NT2/D1 (cell line): ENCODE data around the gene BMP2K.

Source experiments
- DNase-seq: peaks from one replicate; pipeline ENCODE4 v3.0.0-alpha.2; 2011; ENCODE audit warnings: low read depth, low spot score
- H3K27me3 ChIP-seq: 2 replicates; pipeline ENCODE4 v1.6.0; 2011; ENCODE audit warnings: mild to moderate bottlenecking; ENCODE audit not compliant: insufficient read length, insufficient read depth
- H3K36me3 ChIP-seq: 2 replicates; pipeline ENCODE4 v1.6.1; 2011; ENCODE audit warnings: mild to moderate bottlenecking, low read length, mixed read lengths; ENCODE audit not compliant: insufficient read depth, insufficient read length
- H3K4me1 ChIP-seq: 2 replicates; pipeline ENCODE4 v1.5.1; 2011; ENCODE audit not compliant: insufficient read depth, insufficient read length
- H3K4me3 ChIP-seq: 2 replicates; pipeline ENCODE4 v1.5.1; 2011; ENCODE audit warnings: low read depth; ENCODE audit not compliant: insufficient read length
- H3K9ac ChIP-seq: 2 replicates; pipeline ENCODE4 v1.6.0; 2011; ENCODE audit warnings: low read depth; ENCODE audit not compliant: insufficient read length
- H3K9me3 ChIP-seq: 2 replicates; pipeline ENCODE4 v1.5.1; 2011; ENCODE audit warnings: mild to moderate bottlenecking, low read length; ENCODE audit not compliant: insufficient read depth
- SUZ12 ChIP-seq: IDR thresholded peaks from 2 replicates; pipeline ENCODE4 v1.6.1; 2011; ENCODE audit not compliant: insufficient read length, insufficient read depth; ENCODE audit errors: extremely low read depth
- YY1 ChIP-seq: IDR thresholded peaks from 2 replicates; pipeline ENCODE4 v1.6.1; 2011; ENCODE audit not compliant: insufficient read length, insufficient read depth
- ZNF274 ChIP-seq: IDR thresholded peaks from 2 replicates; pipeline ENCODE4 v1.6.1; 2011; ENCODE audit warnings: mild to moderate bottlenecking, low read depth, low read length

Gene BMP2K

GRCh38 chr4:78756776-78757175, 19.4 kb upstream of the BMP2K start:
- no peak overlapping the region for H3K4me3 ChIP-seq
- DNase-seq = no peak
- no peaks in the 10 kb centered on the region for H3K36me3 ChIP-seq
- H3K9ac ChIP-seq = no peak overlapping the region
- TF ChIP-seq SUZ12 = no peak
- TF ChIP-seq YY1 = no peak
- no peak for TF ChIP-seq ZNF274
- H3K27me3 ChIP-seq = no peaks in the 10 kb centered on the region
- no peaks in the 10 kb centered on the region for H3K4me1 ChIP-seq
- no peaks in the 10 kb centered on the region for H3K9me3 ChIP-seq

- Histone ChIP-seq H3K4me1 (no peaks in the 10 kb centered on the region), H3K9me3 (no peaks in the 10 kb centered on the region), H3K27me3 (no peaks in the 10 kb centered on the region), H3K4me3 (no peak overlapping the region), H3K9ac (no peak overlapping the region), H3K36me3 (no peaks in the 10 kb centered on the region)
- no peak for DNase-seq
- TF ChIP-seq YY1 (no peak), SUZ12 (no peak), ZNF274 (no peak)
Measured at GRCh38 chr4:78757574-78757973, 18.6 kb upstream of the BMP2K start.

- no peak overlapping the region for H3K4me3 ChIP-seq
- H3K36me3 ChIP-seq = no peaks in the 10 kb centered on the region
- no peak overlapping the region for H3K9ac ChIP-seq
Measured at GRCh38 chr4:78758085-78758484, 18.1 kb upstream of the BMP2K start.

GRCh38 chr4:78762529-78762928, 13.6 kb upstream of the BMP2K start:
- Histone ChIP-seq H3K27me3 (no peaks in the 10 kb centered on the region), H3K4me3 (no peak overlapping the region), H3K9me3 (no peaks in the 10 kb centered on the region), H3K4me1 (no peaks in the 10 kb centered on the region), H3K36me3 (no peaks in the 10 kb centered on the region), H3K9ac (no peak overlapping the region)
- no peak for DNase-seq
- TF ChIP-seq ZNF274 (no peak), YY1 (no peak), SUZ12 (no peak)

More at GRCh38 chr4:78758085-78758484, 18.1 kb upstream of the BMP2K start:
- Histone ChIP-seq H3K4me1 (no peaks in the 10 kb centered on the region), H3K27me3 (no peaks in the 10 kb centered on the region), H3K9me3 (no peaks in the 10 kb centered on the region)
- TF ChIP-seq YY1 (no peak), SUZ12 (no peak), ZNF274 (no peak)
- no peak for DNase-seq

GRCh38 chr4:78763251-78763650, 12.9 kb upstream of the BMP2K start:
- no peaks in the 10 kb centered on the region for H3K36me3 ChIP-seq
- no peak overlapping the region for H3K4me3 ChIP-seq
- no peaks in the 10 kb centered on the region for H3K27me3 ChIP-seq
- H3K9ac ChIP-seq = no peak overlapping the region
- H3K4me1 ChIP-seq = no peaks in the 10 kb centered on the region
- no peak for DNase-seq
- H3K9me3 ChIP-seq = no peaks in the 10 kb centered on the region
- TF ChIP-seq ZNF274 (no peak), SUZ12 (no peak), YY1 (no peak)

GRCh38 chr4:78763763-78764387, 12.3 kb upstream of the BMP2K start:
- Histone ChIP-seq H3K36me3 (no peaks in the 10 kb centered on the region), H3K4me1 (no peaks in the 10 kb centered on the region), H3K27me3 (no peaks in the 10 kb centered on the region), H3K9me3 (no peaks in the 10 kb centered on the region), H3K4me3 (no peak overlapping the region), H3K9ac (no peak overlapping the region)
- no peak for DNase-seq
- TF ChIP-seq YY1 = no peak
- TF ChIP-seq SUZ12 = no peak
- no peak for TF ChIP-seq ZNF274

GRCh38 chr4:78764498-78764961, 11.6 kb upstream of the BMP2K start:
- Histone ChIP-seq H3K27me3 (no peaks in the 10 kb centered on the region), H3K9ac (no peak overlapping the region), H3K4me1 (no peaks in the 10 kb centered on the region), H3K36me3 (no peaks in the 10 kb centered on the region), H3K9me3 (no peaks in the 10 kb centered on the region), H3K4me3 (no peak overlapping the region)
- TF ChIP-seq YY1 = no peak
- no peak for TF ChIP-seq ZNF274
- TF ChIP-seq SUZ12 = no peak
- DNase-seq = no peak
